SK-N-SH (cell line): Measurements from ENCODE around the gene TADA2A. TPM values are rescaled to one million over a fixed set of nuclear protein-coding genes. Genes with fewer than 3 reads are reported as not detected.

Experiments
- CTCF ChIA-PET: fragments of 300-600, 350-600 bp; formaldehyde crosslinking; extraction: SDS; loops from one replicate; lab custom pipeline; 2021; lab: Yijun Ruan, JAX
- POLR2A ChIA-PET: fragments of 350-600 bp; sonication (Branson Sonifier 250); formaldehyde crosslinking; extraction: SDS; loops from one replicate; lab custom pipeline; 2020; ENCODE audit warnings: antibody characterized with exemption, inconsistent platforms; lab: Yijun Ruan, JAX
- DNase-seq: peaks from one replicate; pipeline ENCODE4 v3.0.0; 2012
- H2AFZ ChIP-seq: fragments of 200-600 bp; sonication (generic); 2 replicates; pipeline ENCODE4 v1.8.1; 2016; ENCODE audit warnings: antibody characterized with exemption, mild to moderate bottlenecking, low read depth
- H3F3A ChIP-seq: fragments of 200-600 bp; sonication (generic); replicated peaks from 2 replicates; pipeline ENCODE3; 2016; ENCODE audit warnings: antibody characterized with exemption, mild to moderate bottlenecking; ENCODE audit not compliant: insufficient read depth
- H3K27ac ChIP-seq, 2 experiments: fragments of 200-500 bp in 1 of 2; fragments of 200-600 bp in 1 of 2; sonication (Bioruptor generic) in 1 of 2; sonication (generic), shearing (Covaris generic) in 1 of 2; 2 replicates each; pipeline versions ENCODE4 v1.5.1 to v1.6.1; 2014 to 2016; ENCODE audit warnings: low read depth in 2 of 2, inconsistent platforms in 1 of 2, low read length in 1 of 2, mild to moderate bottlenecking in 1 of 2, mixed read lengths in 1 of 2
- H3K27me3 ChIP-seq: fragments of 200-600 bp; sonication (generic), shearing (Covaris generic); 2 replicates; pipeline ENCODE4 v1.6.1; 2016; ENCODE audit warnings: mixed run types; ENCODE audit not compliant: insufficient read depth
- H3K36me3 ChIP-seq, 2 experiments: fragments of 200-500 bp in 1 of 2; fragments of 200-600 bp in 1 of 2; sonication (Bioruptor generic) in 1 of 2; sonication (generic) in 1 of 2; replicated peaks in 1 of 2; 2 replicates each; pipeline versions ENCODE3 to v1.5.1; 2014 to 2016; ENCODE audit warnings: low read length in 1 of 2, mild to moderate bottlenecking in 1 of 2; ENCODE audit not compliant: insufficient read depth in 2 of 2, control insufficient read depth in 1 of 2
- H3K4me1 ChIP-seq, 2 experiments: fragments of 200-500 bp in 1 of 2; fragments of 200-600 bp in 1 of 2; sonication (Bioruptor generic) in 1 of 2; sonication (generic), shearing (Covaris generic) in 1 of 2; 2 replicates each; pipeline versions ENCODE4 v1.5.1 to v1.6.1; 2014 to 2016; ENCODE audit warnings: low read depth in 1 of 2, low read length in 1 of 2, mixed run types in 1 of 2; ENCODE audit not compliant: insufficient read depth in 2 of 2, control insufficient read depth in 1 of 2
- H3K4me2 ChIP-seq: fragments of 200-600 bp; sonication (generic), shearing (Covaris generic); 2 replicates; pipeline ENCODE4 v1.6.1; 2017; ENCODE audit warnings: mixed run types
- H3K4me3 ChIP-seq, 2 experiments: fragments of 200-500 bp in 1 of 2; fragments of 200-600 bp in 1 of 2; sonication (Bioruptor generic) in 1 of 2; sonication (generic), shearing (Covaris generic) in 1 of 2; 2 replicates each; pipeline versions ENCODE4 v1.5.1 to v1.8.1; 2014 to 2016; ENCODE audit warnings: low read depth in 2 of 2, inconsistent platforms in 1 of 2, low read length in 1 of 2, mild to moderate bottlenecking in 1 of 2, mixed read lengths in 1 of 2, moderate library complexity in 1 of 2
- H3K79me2 ChIP-seq: fragments of 200-600 bp; sonication (generic); 2 replicates; pipeline ENCODE4 v1.8.1; 2017; ENCODE audit warnings: mild to moderate bottlenecking; ENCODE audit not compliant: insufficient read depth
- H3K9ac ChIP-seq: fragments of 200-600 bp; sonication (generic); 2 replicates; pipeline ENCODE4 v1.6.1; 2017; ENCODE audit warnings: mixed run types
- H3K9me2 ChIP-seq: fragments of 200-600 bp; sonication (generic); 2 replicates; pipeline ENCODE4 v1.6.1; 2017; ENCODE audit warnings: mixed run types
- H3K9me3 ChIP-seq: fragments of 200-600 bp; sonication (generic); 2 replicates; pipeline ENCODE4 v1.6.1; 2017; ENCODE audit warnings: mixed run types, mild to moderate bottlenecking, moderate library complexity
- H4K20me1 ChIP-seq: fragments of 200-600 bp; sonication (generic); 2 replicates; pipeline ENCODE4 v1.6.1; 2017; ENCODE audit warnings: mild to moderate bottlenecking, mixed run types; ENCODE audit not compliant: insufficient read depth
- CHD2 ChIP-seq: fragments of 150-350 bp; IDR thresholded peaks from 2 replicates; pipeline ENCODE4 v1.6.1; 2018; ENCODE audit warnings: low read length; ENCODE audit not compliant: partially characterized antibody
- CTCF ChIP-seq: fragments of 200-600 bp; sonication (generic); IDR thresholded peaks from 2 replicates; pipeline ENCODE4 v1.6.1; 2017; ENCODE audit warnings: antibody characterized with exemption, mild to moderate bottlenecking, moderate library complexity
- FOSL2 ChIP-seq: IDR thresholded peaks from 2 replicates; pipeline ENCODE4 v1.4.0; 2012; ENCODE audit warnings: low read depth, mild to moderate bottlenecking, moderate library complexity, borderline replicate concordance
- FOXJ3 ChIP-seq: sonication (generic); formaldehyde crosslinking; IDR thresholded peaks from 2 replicates; pipeline ENCODE4 v1.5.1; 2020; ENCODE audit warnings: mild to moderate bottlenecking, missing genetic modification reagents
- GABPA ChIP-seq: IDR thresholded peaks from 2 replicates; pipeline ENCODE4 v1.4.0; 2012; ENCODE audit warnings: low read depth, mild to moderate bottlenecking
- MAX ChIP-seq: IDR thresholded peaks from 2 replicates; pipeline ENCODE4 v1.4.0; 2012; ENCODE audit warnings: low read depth
- RAD21 ChIP-seq: IDR thresholded peaks from 2 replicates; pipeline ENCODE4 v1.6.1; 2012; ENCODE audit warnings: mild to moderate bottlenecking, low read length
- RCOR1 ChIP-seq: fragments of 150-350 bp; IDR thresholded peaks from 2 replicates; pipeline ENCODE4 v1.6.1; 2017; ENCODE audit warnings: antibody characterized with exemption, low read length
- SIN3A ChIP-seq: IDR thresholded peaks from 2 replicates; pipeline ENCODE4 v1.6.1; 2012; ENCODE audit warnings: low read depth, mild to moderate bottlenecking, low read length, moderate library complexity, borderline replicate concordance
- SMC3 ChIP-seq: IDR thresholded peaks from 2 replicates; pipeline ENCODE4 v1.6.1; 2012; ENCODE audit warnings: low read depth, low read length, improper control_type of control experiment
- TEAD4 ChIP-seq: IDR thresholded peaks from 2 replicates; pipeline ENCODE4 v1.4.0; 2012; ENCODE audit warnings: mild to moderate bottlenecking, borderline replicate concordance; ENCODE audit not compliant: insufficient read depth
- USF2 ChIP-seq: fragments of 150-350 bp; IDR thresholded peaks from 2 replicates; pipeline ENCODE4 v1.6.1; 2017; ENCODE audit warnings: antibody characterized with exemption, low read length, low read depth, borderline replicate concordance
- ZBTB33 ChIP-seq: IDR thresholded peaks from 2 replicates; pipeline ENCODE4 v1.4.0; 2012; ENCODE audit warnings: low read depth, borderline replicate concordance
- WGBS: methylation state at CpG from one replicate; pipeline ENCODE4 v1.1.6; 2017; ENCODE audit warnings: low lambda C conversion rate; 5-methylcytosine and 5-hydroxymethylcytosine counted together
- polyA plus RNA-seq, 3 experiments: library from polyadenylated mRNA; depleted of rRNA; stranded (reverse); fragments of >200 nt; gene quantifications; 2 replicates each; pipeline ENCODE4 v1.2.3, GENCODE V29; 2012

TADA2A gene
- polyA plus RNA-seq, 1 of the 3 experiments (the other 2 are of a cell fraction) = 9.7 TPM

- no peaks in the 10 kb centered on the region for H3K36me3 ChIP-seq
- H3K4me1 ChIP-seq = peaks cover 10 to 17% of the 10 kb centered on the region in 2 experiments; a peak in 3 of 4 replicates
- H2AFZ ChIP-seq = no peak overlapping the region
- peak; percentile 88 for DNase-seq
- peaks cover 51% of the 10 kb centered on the region for H3K79me2 ChIP-seq
- H3F3A ChIP-seq = peaks cover 53% of the 10 kb centered on the region
- CTCF ChIA-PET = interaction anchor here (0.6 to 1.0 kb wide), 2 partner anchors 26 to 46 kb away, joined by 3 read pairs; no protein-coding TSS in a partner anchor
- peaks cover 15% of the 10 kb centered on the region for H4K20me1 ChIP-seq
- H3K9me2 ChIP-seq = no peaks in the 10 kb centered on the region
- TF ChIP-seq GABPA (no peak), CHD2 (peak; percentile 31), FOXJ3 (CRISPR knock-in tag) (no peak), RAD21 (no peak), SMC3 (no peak), SIN3A (peak; percentile 44; the same call in 1 of the 2 replicates), USF2 (no peak), FOSL2 (no peak), MAX (0 out of 2 replicates have a peak, but pooled peaks have one; percentile 7), RCOR1 (no peak), ZBTB33 (no peak), TEAD4 (no peak), CTCF (peak; percentile 49)
- peak overlapping the region; percentile 85 for H3K9ac ChIP-seq
- H3K4me3 ChIP-seq = peak overlapping the region; percentile 76 to 83
- H3K4me2 ChIP-seq = peak overlapping the region; percentile 86
- H3K27me3 ChIP-seq = no peaks in the 10 kb centered on the region
- H3K27ac ChIP-seq = peak overlapping the region; percentile 74 to 91
- POLR2A ChIA-PET = no interaction called here
- no peaks in the 10 kb centered on the region for H3K9me3 ChIP-seq
- 0% methylated on average over 7 of the region's 56 CpGs for WGBS
Observed at GRCh38 chr17:37490022-37490587, 83.4 kb downstream of the TADA2A start.
